T-cell (primary cell): Measurements from ENCODE around the gene NRG3. TPM values are rescaled to one million over a fixed set of nuclear protein-coding genes. Genes with fewer than 3 reads are reported as not detected.

Source experiments
- ATAC-seq, 4 experiments: fragments of 200-7000 bp in 3 of 4; fragments of 150-1000 bp in 1 of 4; cut with Tn5 transposase; replicated peaks in 1 of 4; 1 replicate in 3 of 4; 2 replicates in 1 of 4; pipeline ENCODE4 v1.10.0; 2021; ENCODE audit warnings: moderate library complexity in 3 of 4, mild to moderate bottlenecking in 2 of 4, moderate number of reproducible peaks in 1 of 4
- CTCF ChIA-PET, 2 donors: fragments of 300-600 bp; sonication (Branson Sonifier 250); formaldehyde crosslinking; loops; one replicate each; lab custom pipeline; 2022; ENCODE audit warnings: antibody characterized with exemption in 2 of 2; lab: Charles Lee
- POLR2A ChIA-PET, 2 donors: fragments of 300-600 bp; sonication (Branson Sonifier 250); formaldehyde crosslinking; loops; one replicate each; lab custom pipeline; 2022; ENCODE audit warnings: antibody characterized with exemption in 2 of 2; lab: Charles Lee
- DNase-seq, 35 experiments: peaks; one replicate each; pipeline versions ENCODE4 v3.0.0 to v3.0.0-alpha.2; 2013 to 2023
- H3K27ac ChIP-seq: one replicate; pipeline ENCODE4 v1.5.1; 2013; ENCODE audit warnings: low read length
- H3K27me3 ChIP-seq, 2 experiments: replicated peaks in 1 of 2; 1 replicate in 1 of 2; 2 replicates in 1 of 2; pipeline versions ENCODE4 v1.6.1 to v1.7.0; 2013; ENCODE audit warnings: low read length in 1 of 2, mixed read lengths in 1 of 2; ENCODE audit not compliant: control insufficient read depth in 2 of 2, insufficient read depth in 2 of 2; ENCODE audit errors: extremely low read depth in 1 of 2
- H3K36me3 ChIP-seq, 2 donors: 1 replicate in 1 of 2; 2 replicates in 1 of 2; pipeline versions ENCODE4 v1.6.1 to v1.7.0; 2013; ENCODE audit warnings: low read length in 1 of 2; ENCODE audit not compliant: control insufficient read depth in 2 of 2, insufficient read depth in 1 of 2; ENCODE audit errors: extremely low read depth in 1 of 2
- H3K4me1 ChIP-seq, 2 experiments: 1 replicate in 1 of 2; 2 replicates in 1 of 2; pipeline versions ENCODE4 v1.6.1 to v1.7.0; 2013; ENCODE audit warnings: low read length in 2 of 2, mixed read lengths in 1 of 2; ENCODE audit not compliant: insufficient read depth in 2 of 2, control insufficient read depth in 1 of 2; ENCODE audit errors: extremely low read depth in 1 of 2
- H3K4me3 ChIP-seq, 2 donors: 1 replicate in 1 of 2; 2 replicates in 1 of 2; pipeline versions ENCODE4 v1.5.1 to v1.7.0; 2013; ENCODE audit warnings: mild to moderate bottlenecking in 2 of 2, low read length in 1 of 2, moderate library complexity in 1 of 2; ENCODE audit not compliant: control insufficient read depth in 1 of 2; ENCODE audit errors: extremely low read depth in 1 of 2
- H3K9me3 ChIP-seq: 2 replicates; pipeline ENCODE4 v1.7.0; 2013
- H3K27ac Mint-ChIP-seq, 2 donors: one replicate each; pipeline ENCODE4 v1.8.0; 2020 to 2021; ENCODE audit warnings: mild to moderate bottlenecking in 2 of 2, mixed read lengths in 2 of 2
- H3K27me3 Mint-ChIP-seq, 2 donors: one replicate each; pipeline ENCODE4 v1.8.0; 2021 to 2022; ENCODE audit warnings: mixed read lengths in 2 of 2
- H3K36me3 Mint-ChIP-seq: one replicate; pipeline ENCODE4 v1.8.0; 2021; ENCODE audit warnings: mixed read lengths
- H3K4me1 Mint-ChIP-seq, 3 donors: one replicate each; pipeline ENCODE4 v1.8.0; 2020 to 2022; ENCODE audit warnings: mixed read lengths in 3 of 3, mild to moderate bottlenecking in 1 of 3
- H3K4me3 Mint-ChIP-seq, 3 donors: one replicate each; pipeline ENCODE4 v1.8.0; 2020 to 2022; ENCODE audit warnings: mild to moderate bottlenecking in 3 of 3, mixed read lengths in 3 of 3, moderate library complexity in 3 of 3
- H3K9me3 Mint-ChIP-seq, 3 donors: one replicate each; pipeline ENCODE4 v1.8.0; 2020 to 2022; ENCODE audit warnings: mixed read lengths in 3 of 3
- WGBS: methylation state at CpG from one replicate; pipeline ENCODE4 v1.1.5; 2013; ENCODE audit warnings: missing lambda C conversion rate; ENCODE audit not compliant: insufficient coverage; 5-methylcytosine and 5-hydroxymethylcytosine counted together
- total RNA-seq, 35 experiments: library from RNA in 6 of 35; stranded (reverse) in 6 of 35; fragments of 120-200 nt in 1 of 35; gene quantifications; one replicate each; pipeline versions ENCODE4 v1.2.1 to v1.2.4 and lab custom pipeline; 2013 to 2026

The NRG3 gene
- total RNA-seq, 5 donors from 2014 or later (not counting 1 experiment from before 2014, with no cell fraction given) = 0.12 TPM; not detected in 4

DNA sequence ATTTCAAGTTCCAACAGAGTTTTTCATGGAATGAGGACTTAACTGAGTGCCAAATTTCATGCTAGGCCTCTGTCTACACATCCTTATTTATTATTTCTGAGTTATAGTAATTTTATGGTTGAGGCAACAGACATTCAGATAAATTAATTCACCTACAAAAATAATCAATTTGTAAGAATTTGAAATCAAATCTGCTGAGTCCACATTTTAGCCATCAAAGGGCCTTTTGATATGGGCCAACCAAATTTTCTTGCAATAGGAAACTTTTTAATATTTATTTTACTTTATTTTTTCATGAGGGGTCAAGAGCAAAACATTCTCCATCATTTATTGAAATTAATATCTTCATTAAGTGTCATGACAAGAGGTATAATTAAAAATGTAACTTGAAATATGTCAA, 875.5 kb downstream of the NRG3 start:
- Histone ChIP-seq H3K4me1 (no peaks in the 10 kb centered on the region), H3K27me3 (no peaks in the 10 kb centered on the region), H3K36me3 (no peaks in the 10 kb centered on the region), H3K4me3 (no peak overlapping the region), H3K27ac (no peak overlapping the region), H3K9me3 (no peaks in the 10 kb centered on the region)
- ATAC-seq = no peak
- no peaks in the 10 kb centered on the region for H3K4me1 Mint-ChIP-seq
- H3K4me3 Mint-ChIP-seq = no peak overlapping the region
- ChIA-PET POLR2A (no interaction called here), CTCF (no interaction called here)
- no peak for DNase-seq
- H3K36me3 Mint-ChIP-seq = no peaks in the 10 kb centered on the region
- no peak overlapping the region for H3K27ac Mint-ChIP-seq
- H3K27me3 Mint-ChIP-seq = no peaks in the 10 kb centered on the region
- H3K9me3 Mint-ChIP-seq = peaks cover 0 to 6% (median 3%) of the 10 kb centered on the region in 3 donors

DNA sequence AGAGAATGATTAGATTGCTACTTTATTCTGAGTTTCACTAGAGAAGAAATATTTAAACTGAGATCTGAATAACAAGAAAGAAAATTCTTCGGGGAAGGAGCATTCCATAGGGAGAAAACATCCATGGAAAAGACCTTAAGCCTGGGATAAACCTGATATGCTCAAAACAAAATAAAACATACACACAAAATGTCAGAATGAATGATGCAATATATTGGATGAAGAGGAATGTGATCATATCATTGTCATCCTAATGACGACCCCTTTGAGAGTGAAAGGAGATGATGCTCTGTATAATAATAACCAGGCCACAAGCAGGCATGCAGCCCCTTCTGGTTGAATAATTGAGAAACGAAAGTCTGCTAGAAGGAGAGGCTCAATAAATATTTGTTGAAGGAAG, 882.4 kb downstream of the NRG3 start:
- no peaks in the 10 kb centered on the region for H3K4me1 ChIP-seq
- Mint-ChIP-seq H3K36me3 (no peaks in the 10 kb centered on the region), H3K4me3 (no peak overlapping the region), H3K27ac (no peak overlapping the region), H3K4me1 (no peaks in the 10 kb centered on the region), H3K27me3 (no peaks in the 10 kb centered on the region), H3K9me3 (peaks cover 2 to 10% (median 6%) of the 10 kb centered on the region in 3 donors)
- H3K4me3 ChIP-seq = no peak overlapping the region
- H3K36me3 ChIP-seq = no peaks in the 10 kb centered on the region
- H3K27ac ChIP-seq = no peak overlapping the region
- H3K9me3 ChIP-seq = no peaks in the 10 kb centered on the region
- 60% methylated on average over 1 of the region's 3 CpGs for WGBS
- ATAC-seq = no peak
- DNase-seq = no peak
- POLR2A ChIA-PET = no interaction called here
- no peaks in the 10 kb centered on the region for H3K27me3 ChIP-seq
- CTCF ChIA-PET = no interaction called here

DNA sequence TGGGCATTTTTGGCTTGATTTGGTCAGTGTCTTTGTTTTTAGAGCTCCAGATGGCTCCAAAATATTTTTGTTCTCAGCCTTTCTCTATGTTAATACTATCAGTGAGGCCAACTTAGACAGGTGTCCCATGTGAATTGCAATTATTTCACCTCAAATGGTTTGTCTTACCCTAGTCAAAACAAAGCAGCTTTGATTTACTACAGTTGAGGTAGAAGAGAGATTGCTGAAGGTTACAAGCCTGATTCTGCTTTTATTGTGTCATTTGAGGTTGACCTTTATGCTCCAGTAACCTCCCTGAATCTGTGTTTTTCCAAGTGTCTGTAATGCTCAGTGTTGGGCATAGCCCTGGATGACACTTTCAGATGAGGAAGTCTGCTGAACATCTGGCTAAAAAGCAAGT, 882.9 kb downstream of the NRG3 start:
- Histone ChIP-seq H3K27me3 (no peaks in the 10 kb centered on the region), H3K4me1 (no peaks in the 10 kb centered on the region), H3K36me3 (no peaks in the 10 kb centered on the region), H3K9me3 (no peaks in the 10 kb centered on the region), H3K4me3 (no peak overlapping the region), H3K27ac (no peak overlapping the region)
- DNase-seq (no peak), ATAC-seq (no peak)
- Mint-ChIP-seq H3K27ac (no peak overlapping the region), H3K4me3 (no peak overlapping the region), H3K4me1 (no peaks in the 10 kb centered on the region), H3K27me3 (no peaks in the 10 kb centered on the region), H3K36me3 (no peaks in the 10 kb centered on the region), H3K9me3 (peaks cover 2 to 10% (median 6%) of the 10 kb centered on the region in 3 donors)
- CTCF ChIA-PET = no interaction called here
- POLR2A ChIA-PET = no interaction called here

DNA sequence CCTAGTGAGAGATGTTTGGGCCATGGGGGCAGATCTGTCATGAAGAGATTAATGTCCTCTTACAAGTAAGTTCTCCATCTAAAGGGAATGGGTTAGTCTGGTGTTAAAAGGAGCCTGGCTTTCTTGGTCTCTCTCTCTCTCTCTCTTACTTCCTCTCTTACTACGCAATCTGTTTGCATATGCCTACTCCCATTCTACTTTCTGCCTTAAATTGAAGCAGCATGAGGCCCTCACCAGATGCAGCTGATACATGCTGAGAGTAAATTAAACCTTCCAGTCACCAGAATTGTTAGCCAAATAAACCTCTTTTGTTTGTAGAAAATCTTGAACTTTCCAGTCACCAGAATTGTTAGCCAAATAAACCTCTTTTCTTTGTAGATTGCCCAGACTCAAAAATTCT, 884.1 kb downstream of the NRG3 start:
- Mint-ChIP-seq H3K4me1 (no peaks in the 10 kb centered on the region), H3K9me3 (peaks cover 2 to 10% (median 6%) of the 10 kb centered on the region in 3 donors), H3K27ac (no peak overlapping the region), H3K36me3 (no peaks in the 10 kb centered on the region), H3K4me3 (no peak overlapping the region), H3K27me3 (no peaks in the 10 kb centered on the region)
- ChIA-PET POLR2A (no interaction called here), CTCF (no interaction called here)
- ATAC-seq (no peak), DNase-seq (no peak)
- no CpG with 5 or more reads among the region's 1 CpG for WGBS
- no peaks in the 10 kb centered on the region for H3K36me3 ChIP-seq
- no peak overlapping the region for H3K27ac ChIP-seq
- no peak overlapping the region for H3K4me3 ChIP-seq
- H3K9me3 ChIP-seq = no peaks in the 10 kb centered on the region
- H3K4me1 ChIP-seq = no peaks in the 10 kb centered on the region
- no peaks in the 10 kb centered on the region for H3K27me3 ChIP-seq

DNA sequence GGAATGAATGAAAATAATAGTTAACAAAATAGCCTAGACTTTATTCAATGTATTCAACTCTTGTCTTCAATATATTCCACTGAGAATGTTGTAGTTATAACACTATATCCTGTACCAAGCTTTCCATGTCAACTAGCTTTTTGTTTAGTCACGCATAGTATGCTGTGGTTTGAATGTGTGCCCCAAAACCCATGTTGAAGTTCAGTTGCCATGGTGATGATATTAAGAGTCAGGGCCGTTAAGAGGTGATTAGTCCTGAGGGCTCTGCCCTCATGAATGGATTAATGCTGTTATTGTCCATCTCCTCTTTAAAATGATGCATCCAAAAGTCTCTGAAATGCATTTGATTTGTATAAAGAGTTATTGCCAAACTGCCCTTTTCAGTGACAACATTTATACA, 887.6 kb downstream of the NRG3 start:
- ChIA-PET CTCF (no interaction called here), POLR2A (no interaction called here)
- no peak overlapping the region for H3K4me3 ChIP-seq
- Mint-ChIP-seq H3K36me3 (no peaks in the 10 kb centered on the region), H3K27me3 (no peaks in the 10 kb centered on the region), H3K4me3 (no peak overlapping the region), H3K4me1 (no peaks in the 10 kb centered on the region), H3K27ac (no peak overlapping the region), H3K9me3 (peaks cover 0 to 10% (median 0%) of the 10 kb centered on the region in 3 donors)
- no peaks in the 10 kb centered on the region for H3K9me3 ChIP-seq
- H3K36me3 ChIP-seq = no peaks in the 10 kb centered on the region
- WGBS = no CpG with 5 or more reads among the region's 2 CpGs
- H3K27ac ChIP-seq = no peak overlapping the region
- H3K4me1 ChIP-seq = no peaks in the 10 kb centered on the region
- no peak for ATAC-seq
- no peak for DNase-seq
- H3K27me3 ChIP-seq = no peaks in the 10 kb centered on the region

DNA sequence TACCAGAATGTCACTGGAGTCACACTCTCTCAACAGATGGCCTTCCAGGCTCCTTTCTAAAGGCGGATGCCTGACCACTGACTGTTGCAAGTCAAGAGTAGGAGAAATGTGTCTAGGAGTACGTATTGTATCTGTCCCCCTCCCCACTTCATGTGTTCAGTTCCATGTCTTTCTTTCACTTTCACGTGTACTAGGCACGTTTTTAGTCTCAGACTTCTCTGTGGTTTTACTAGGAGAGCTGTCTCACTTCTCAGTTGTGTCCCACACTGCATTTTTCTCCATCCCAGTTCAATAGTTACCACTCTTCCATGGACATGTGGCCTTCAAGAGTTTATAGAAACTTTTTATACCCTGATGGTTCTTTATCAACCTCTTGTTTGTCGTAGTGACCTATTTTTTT, 893.0 kb downstream of the NRG3 start:
- Mint-ChIP-seq H3K27ac (no peak overlapping the region), H3K27me3 (no peaks in the 10 kb centered on the region), H3K4me3 (no peak overlapping the region), H3K9me3 (peaks cover 4 to 6% (median 4%) of the 10 kb centered on the region in 3 donors), H3K36me3 (no peaks in the 10 kb centered on the region), H3K4me1 (no peaks in the 10 kb centered on the region)
- Histone ChIP-seq H3K4me3 (no peak overlapping the region), H3K27ac (no peak overlapping the region), H3K9me3 (no peaks in the 10 kb centered on the region), H3K27me3 (no peaks in the 10 kb centered on the region), H3K4me1 (no peaks in the 10 kb centered on the region), H3K36me3 (no peaks in the 10 kb centered on the region)
- ChIA-PET POLR2A (no interaction called here), CTCF (no interaction called here)
- ATAC-seq (no peak), DNase-seq (no peak)
- WGBS = 22% methylated on average over 3 of the region's 5 CpGs

DNA sequence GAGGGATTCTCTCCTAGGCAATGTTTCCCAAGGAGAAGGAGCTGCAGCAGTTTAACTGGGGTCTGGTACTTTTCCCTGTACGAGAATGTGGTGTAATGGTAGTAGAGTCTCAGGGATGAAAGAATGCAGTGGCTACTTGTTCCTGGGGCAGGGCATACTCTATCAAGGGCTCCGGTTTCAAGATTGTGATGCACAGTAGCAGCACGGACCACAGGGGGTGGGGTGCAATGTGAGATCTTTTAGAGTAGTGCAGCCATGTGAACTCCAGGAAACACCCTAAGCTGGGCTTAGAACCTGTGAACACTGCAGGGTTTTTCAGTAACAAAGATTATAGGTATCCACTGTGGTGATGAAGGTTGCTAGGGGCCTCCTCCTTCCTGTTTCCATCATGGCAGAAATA, 903.9 kb downstream of the NRG3 start:
- WGBS = 75% methylated on average over 3 of the region's 3 CpGs
- no peak overlapping the region for H3K4me3 Mint-ChIP-seq
- H3K36me3 Mint-ChIP-seq = no peaks in the 10 kb centered on the region

More for the DNA sequence above, 903.9 kb downstream of the NRG3 start:
- ChIA-PET CTCF (no interaction called here), POLR2A (no interaction called here)
- Histone ChIP-seq H3K27me3 (no peaks in the 10 kb centered on the region), H3K36me3 (no peaks in the 10 kb centered on the region), H3K27ac (no peak overlapping the region), H3K4me1 (no peaks in the 10 kb centered on the region), H3K4me3 (no peak overlapping the region), H3K9me3 (no peaks in the 10 kb centered on the region)
- H3K27me3 Mint-ChIP-seq = no peaks in the 10 kb centered on the region
- H3K27ac Mint-ChIP-seq = no peak overlapping the region
- ATAC-seq (no peak), DNase-seq (no peak)
- peaks cover 0 to 16% (median 3%) of the 10 kb centered on the region in 3 donors for H3K9me3 Mint-ChIP-seq
- no peaks in the 10 kb centered on the region for H3K4me1 Mint-ChIP-seq
